GM12878 (cell line): ENCODE results near the gene ARHGEF25.

Source experiments
- PML ChIP-seq: IDR thresholded peaks from 2 replicates; pipeline ENCODE4 v1.6.1; 2012; ENCODE audit warnings: low read length, inconsistent platforms
- RELA ChIP-seq: fragments of 450-650 bp; IDR thresholded peaks from 2 replicates; pipeline ENCODE4 v1.8.0; 2014; ENCODE audit warnings: borderline replicate concordance; ENCODE audit not compliant: partially characterized antibody

DNA sequence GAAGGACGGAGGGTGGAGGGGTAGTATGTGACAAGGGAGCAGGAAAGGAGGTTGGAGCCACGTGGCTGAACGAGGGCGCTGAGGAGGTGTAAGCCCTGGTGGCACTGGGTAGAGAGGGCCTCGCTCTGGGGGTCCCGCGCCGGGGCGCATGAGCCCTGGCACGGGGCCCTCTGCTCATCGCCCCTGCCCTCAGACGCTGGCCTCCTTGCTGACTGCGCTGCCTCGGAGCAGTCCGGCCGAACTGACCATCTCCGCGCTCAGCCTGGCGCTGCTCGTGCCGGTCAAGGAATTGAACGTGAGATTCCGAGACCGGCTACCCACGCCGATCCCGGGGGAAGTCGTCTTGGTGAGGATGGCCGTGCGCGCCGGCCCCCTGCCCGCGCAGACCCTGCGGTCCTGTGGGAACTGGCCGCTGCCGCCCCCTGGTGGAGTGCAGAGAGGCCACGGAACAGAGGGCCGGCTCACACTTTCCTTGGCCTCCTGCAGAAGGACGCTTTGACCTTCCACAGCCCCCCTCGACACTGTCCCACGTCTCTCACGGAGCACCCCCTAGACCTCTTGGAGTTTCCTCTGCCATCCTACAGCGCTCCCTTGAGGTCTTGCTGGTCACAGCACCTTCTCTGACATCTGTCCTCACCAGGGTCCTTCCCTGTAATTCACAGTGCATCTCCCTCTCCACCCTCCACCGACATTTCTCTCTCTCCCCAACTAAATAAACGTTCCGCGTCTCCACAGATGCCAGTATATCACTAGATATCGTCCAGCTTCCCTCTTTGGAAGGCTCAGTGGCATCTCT, 10.5 kb downstream of the ARHGEF25 start:
- no peak for TF ChIP-seq PML
- TF ChIP-seq RELA = no peak
